NCI-H446 treated with DMSO at 0.1 percent for 48 hours (cell line): ENCODE results near the gene TACC2.
A peak's percentile ranks its signal among the peaks of the same experiment; 100 is the strongest.

ENCODE experiments used
- DNase-seq: peaks from one replicate; lab custom pipeline; 2025; lab: John Stamatoyannopoulos, UW

TACC2 gene

GRCh38 chr10:122030200-122030552 lies 41.2 kb downstream of the TACC2 start:
- no peak for DNase-seq

GRCh38 chr10:122033224-122033926 lies 44.4 kb downstream of the TACC2 start:
- DNase-seq: no peak

- DNase-seq: no peak
Measured at GRCh38 chr10:122034149-122034756, 45.3 kb downstream of the TACC2 start.

- DNase-seq: no peak
Measured at GRCh38 chr10:122040786-122041185, 51.8 kb downstream of the TACC2 start.

GRCh38 chr10:122042836-122043235 lies 53.9 kb downstream of the TACC2 start:
- no peak for DNase-seq

- peak; percentile 8 for DNase-seq
Measured at GRCh38 chr10:122044045-122044661, 55.2 kb downstream of the TACC2 start.

GRCh38 chr10:122044713-122045112 lies 55.8 kb downstream of the TACC2 start:
- peak; percentile 11 for DNase-seq

- no peak for DNase-seq
Measured at GRCh38 chr10:122045212-122045611, 56.2 kb downstream of the TACC2 start.

GRCh38 chr10:122047560-122047959 lies 58.6 kb downstream of the TACC2 start:
- no peak for DNase-seq

GRCh38 chr10:122049076-122049475 lies 60.1 kb downstream of the TACC2 start:
- no peak for DNase-seq

- no peak for DNase-seq
Measured at GRCh38 chr10:122050311-122050710, 61.3 kb downstream of the TACC2 start.

- DNase-seq: no peak
Measured at GRCh38 chr10:122050811-122051210, 61.8 kb downstream of the TACC2 start.

GRCh38 chr10:122051609-122052385 lies 62.8 kb downstream of the TACC2 start:
- no peak for DNase-seq

- DNase-seq: no peak
Measured at GRCh38 chr10:122052701-122053100, 63.7 kb downstream of the TACC2 start.

GRCh38 chr10:122053314-122053713 lies 64.4 kb downstream of the TACC2 start:
- no peak for DNase-seq

GRCh38 chr10:122054048-122055025 lies 65.4 kb downstream of the TACC2 start:
- DNase-seq: no peak

GRCh38 chr10:122055252-122055651 lies 66.3 kb downstream of the TACC2 start:
- DNase-seq: no peak

GRCh38 chr10:122056431-122057094 lies 67.6 kb downstream of the TACC2 start:
- no peak for DNase-seq

GRCh38 chr10:122057841-122058413 lies 69.0 kb downstream of the TACC2 start:
- no peak for DNase-seq

- no peak for DNase-seq
Measured at GRCh38 chr10:122060250-122060649, 71.3 kb downstream of the TACC2 start.
